Upper lobe of left lung (tissue), 4 donors: ENCODE data around the gene CSPG4.

Source experiments
- EP300 ChIP-seq, 4 donors: sonication (generic); formaldehyde crosslinking; IDR thresholded peaks; one replicate each; pipeline ENCODE4 v1.5.1; 2017; ENCODE audit warnings: antibody characterized with exemption in 4 of 4, control low read depth in 2 of 4
- TF ChIP-seq, protein P1 (sequence below), 6 experiments: fragments of 450-650 bp in 4 of 6; fragments of 200-600 bp in 2 of 6; sonication (generic) in 2 of 6; IDR thresholded peaks; one replicate each; pipeline ENCODE4 v1.5.1; 2016 to 2019; ENCODE audit warnings: antibody characterized with exemption in 6 of 6

DNA sequence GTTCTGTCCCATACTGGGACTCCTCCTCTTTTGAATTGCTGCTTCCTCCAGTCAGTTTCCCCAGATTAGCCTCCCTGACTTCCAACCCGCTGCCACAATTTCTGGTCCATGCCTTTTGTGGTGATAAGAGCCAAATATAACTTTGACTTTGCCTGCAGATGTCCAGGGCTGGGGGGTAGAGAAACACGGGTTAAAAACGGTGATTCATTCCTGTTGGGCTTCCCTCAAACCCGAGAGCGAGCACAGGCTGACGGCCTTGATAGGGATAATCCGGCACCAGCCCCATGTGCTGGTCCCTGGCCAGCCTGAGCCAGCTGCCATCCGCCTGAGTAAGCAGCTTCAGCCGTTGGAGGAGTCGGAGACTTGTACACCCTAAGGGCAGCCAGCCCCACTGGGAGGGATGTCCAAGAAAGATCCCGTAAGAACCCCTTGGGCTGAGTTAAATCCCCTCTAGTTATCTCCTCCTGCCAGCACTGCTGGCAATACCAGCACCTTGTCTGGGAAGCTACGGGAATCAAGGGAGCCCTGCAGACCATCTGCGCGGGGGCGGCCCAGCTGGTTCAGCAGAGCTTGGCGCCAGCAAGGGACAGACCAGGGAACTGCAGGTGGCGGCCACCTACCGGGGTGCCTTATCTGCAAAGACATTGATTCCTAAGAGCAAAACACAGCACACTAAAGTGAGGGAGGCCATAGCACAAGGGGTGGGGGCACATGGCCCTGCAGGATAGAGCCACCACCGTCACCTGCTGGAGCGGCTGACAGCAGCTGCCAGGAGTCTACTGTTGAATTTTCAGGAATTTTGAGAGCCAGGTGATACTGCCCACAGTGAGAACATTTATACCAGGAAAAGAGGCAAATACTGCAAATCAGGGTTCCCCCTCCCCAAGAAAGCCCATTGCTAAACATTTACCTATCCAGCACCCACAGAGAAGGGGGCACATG lies 18.1 kb downstream of the CSPG4 start:
- TF ChIP-seq, protein P1, sequence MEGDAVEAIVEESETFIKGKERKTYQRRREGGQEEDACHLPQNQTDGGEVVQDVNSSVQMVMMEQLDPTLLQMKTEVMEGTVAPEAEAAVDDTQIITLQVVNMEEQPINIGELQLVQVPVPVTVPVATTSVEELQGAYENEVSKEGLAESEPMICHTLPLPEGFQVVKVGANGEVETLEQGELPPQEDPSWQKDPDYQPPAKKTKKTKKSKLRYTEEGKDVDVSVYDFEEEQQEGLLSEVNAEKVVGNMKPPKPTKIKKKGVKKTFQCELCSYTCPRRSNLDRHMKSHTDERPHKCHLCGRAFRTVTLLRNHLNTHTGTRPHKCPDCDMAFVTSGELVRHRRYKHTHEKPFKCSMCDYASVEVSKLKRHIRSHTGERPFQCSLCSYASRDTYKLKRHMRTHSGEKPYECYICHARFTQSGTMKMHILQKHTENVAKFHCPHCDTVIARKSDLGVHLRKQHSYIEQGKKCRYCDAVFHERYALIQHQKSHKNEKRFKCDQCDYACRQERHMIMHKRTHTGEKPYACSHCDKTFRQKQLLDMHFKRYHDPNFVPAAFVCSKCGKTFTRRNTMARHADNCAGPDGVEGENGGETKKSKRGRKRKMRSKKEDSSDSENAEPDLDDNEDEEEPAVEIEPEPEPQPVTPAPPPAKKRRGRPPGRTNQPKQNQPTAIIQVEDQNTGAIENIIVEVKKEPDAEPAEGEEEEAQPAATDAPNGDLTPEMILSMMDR (IDR thresholded peaks at IDR 0.05): peak in 1 of 6 experiments; percentile 18
- no peak for TF ChIP-seq EP300 (IDR thresholded peaks at IDR 0.05)
